ENCODE results near the gene LDLRAD3.
"Not testable (repeated sequence)": the region's sequence is repeated elsewhere in the genome, so short reads cannot be mapped to it uniquely, and the experiment has no call there.

LDLRAD3 gene

DNA sequence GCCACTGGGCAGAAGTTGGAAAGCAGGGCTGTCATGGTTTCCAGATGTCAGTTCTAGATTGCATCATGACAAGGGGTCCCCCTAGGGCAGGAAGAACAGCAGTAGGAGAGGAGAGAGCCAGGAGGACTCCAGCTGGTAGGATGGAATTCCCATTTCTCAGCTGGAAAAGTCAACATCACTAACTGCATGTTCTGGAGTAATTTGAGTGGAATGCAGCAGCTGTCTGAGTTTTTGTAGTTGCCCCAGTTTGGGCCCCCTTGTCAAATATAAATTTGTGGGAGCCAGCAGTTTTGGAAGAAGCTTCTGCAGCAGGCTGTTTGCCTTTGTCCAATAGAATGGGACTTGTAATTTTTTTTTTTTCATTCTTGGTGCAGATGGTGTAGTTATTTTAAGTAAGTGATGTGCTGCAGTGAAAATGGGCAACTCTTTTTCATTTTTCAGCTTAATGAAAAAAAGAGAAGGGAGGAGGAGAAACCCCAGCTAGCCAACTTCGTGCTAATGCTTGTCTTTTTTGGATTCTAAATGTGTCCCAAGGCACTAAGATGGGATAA, 86.9 kb downstream of the LDLRAD3 start:
- Histone ChIP-seq H3K27me3 (ENCODE audit: control insufficient read depth, insufficient read depth, low read length) (no peaks in the 10 kb centered on the region), H3K4me3 (ENCODE audit: low read depth, low read length) (no peak overlapping the region), H3K9ac (ENCODE audit: low read depth, low read length) (no peak overlapping the region), H3K4me1 (ENCODE audit: control insufficient read depth, insufficient read depth, low read length) (peaks cover 9% of the 10 kb centered on the region), H3K36me3 (ENCODE audit: control insufficient read depth, insufficient read depth, low read length) (peaks cover 2% of the 10 kb centered on the region), H3K9me3 (ENCODE audit: control insufficient read depth, insufficient read depth, low read length) (no peaks in the 10 kb centered on the region)

DNA sequence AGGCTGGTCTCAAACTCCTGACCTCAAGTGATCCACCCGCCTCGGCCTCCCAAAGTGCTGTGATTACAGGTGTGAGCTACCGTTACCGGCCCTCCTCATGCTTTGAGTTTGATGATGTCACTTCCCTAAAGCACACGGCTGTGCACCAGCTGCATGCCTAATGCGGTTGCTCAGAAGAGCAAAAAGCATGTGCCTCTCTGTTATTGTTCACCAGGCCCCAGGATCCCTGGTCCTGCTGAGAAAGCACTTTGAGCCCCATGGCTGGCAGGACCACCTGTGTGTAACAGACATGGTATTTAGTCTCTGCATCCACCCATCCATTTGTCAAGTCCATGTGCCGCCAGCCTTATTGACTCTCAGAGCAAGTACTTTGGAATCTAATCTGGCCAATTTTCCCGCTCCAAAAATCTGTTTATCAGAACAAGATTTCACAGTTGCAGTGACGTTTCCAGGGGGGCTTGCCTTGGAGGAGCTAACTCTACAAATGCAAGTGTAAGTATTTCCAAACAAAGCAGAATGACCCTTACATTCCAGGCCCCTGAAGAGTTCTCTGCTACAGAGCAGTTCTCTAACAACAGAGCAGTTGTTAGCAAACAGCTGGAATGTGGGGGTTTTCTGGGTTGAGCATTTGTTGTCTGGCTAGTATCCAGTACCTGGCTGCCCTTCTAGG, 89.4 kb downstream of the LDLRAD3 start:
- H3K4me1 ChIP-seq (ENCODE audit: control insufficient read depth, insufficient read depth, low read length): peaks cover 9% of the 10 kb centered on the region
- H3K36me3 ChIP-seq (ENCODE audit: control insufficient read depth, insufficient read depth, low read length): peaks cover 2% of the 10 kb centered on the region
- no peaks in the 10 kb centered on the region for H3K27me3 ChIP-seq (ENCODE audit: control insufficient read depth, insufficient read depth, low read length)
- H3K4me3 ChIP-seq (ENCODE audit: low read depth, low read length): no peak overlapping the region
- no peaks in the 10 kb centered on the region for H3K9me3 ChIP-seq (ENCODE audit: control insufficient read depth, insufficient read depth, low read length)
- H3K9ac ChIP-seq (ENCODE audit: low read depth, low read length): no peak overlapping the region

DNA sequence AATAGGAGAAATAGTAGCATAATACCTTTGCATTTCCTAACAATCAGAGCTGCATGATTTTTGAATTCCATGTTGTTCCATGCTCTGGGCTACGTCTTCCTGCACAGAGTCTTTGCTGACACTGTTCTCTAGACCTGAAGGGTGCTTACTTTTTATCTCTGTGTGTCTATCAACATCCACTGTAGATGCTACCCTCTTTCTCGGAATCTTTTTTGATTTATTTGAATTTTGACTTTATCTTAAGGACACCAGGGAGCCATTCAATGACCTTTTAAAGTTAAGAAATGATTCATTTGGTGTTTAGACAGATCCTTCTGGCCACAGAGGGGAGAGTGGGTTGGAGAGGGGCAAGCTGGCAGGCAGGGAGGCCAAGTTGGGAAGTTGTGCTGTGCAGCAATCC, 90.1 kb downstream of the LDLRAD3 start:
- Histone ChIP-seq H3K4me3 (ENCODE audit: low read depth, low read length) (no peak overlapping the region), H3K36me3 (ENCODE audit: control insufficient read depth, insufficient read depth, low read length) (peaks cover 2% of the 10 kb centered on the region), H3K4me1 (ENCODE audit: control insufficient read depth, insufficient read depth, low read length) (peaks cover 9% of the 10 kb centered on the region), H3K9ac (ENCODE audit: low read depth, low read length) (no peak overlapping the region), H3K9me3 (ENCODE audit: control insufficient read depth, insufficient read depth, low read length) (no peaks in the 10 kb centered on the region), H3K27me3 (ENCODE audit: control insufficient read depth, insufficient read depth, low read length) (no peaks in the 10 kb centered on the region)

DNA sequence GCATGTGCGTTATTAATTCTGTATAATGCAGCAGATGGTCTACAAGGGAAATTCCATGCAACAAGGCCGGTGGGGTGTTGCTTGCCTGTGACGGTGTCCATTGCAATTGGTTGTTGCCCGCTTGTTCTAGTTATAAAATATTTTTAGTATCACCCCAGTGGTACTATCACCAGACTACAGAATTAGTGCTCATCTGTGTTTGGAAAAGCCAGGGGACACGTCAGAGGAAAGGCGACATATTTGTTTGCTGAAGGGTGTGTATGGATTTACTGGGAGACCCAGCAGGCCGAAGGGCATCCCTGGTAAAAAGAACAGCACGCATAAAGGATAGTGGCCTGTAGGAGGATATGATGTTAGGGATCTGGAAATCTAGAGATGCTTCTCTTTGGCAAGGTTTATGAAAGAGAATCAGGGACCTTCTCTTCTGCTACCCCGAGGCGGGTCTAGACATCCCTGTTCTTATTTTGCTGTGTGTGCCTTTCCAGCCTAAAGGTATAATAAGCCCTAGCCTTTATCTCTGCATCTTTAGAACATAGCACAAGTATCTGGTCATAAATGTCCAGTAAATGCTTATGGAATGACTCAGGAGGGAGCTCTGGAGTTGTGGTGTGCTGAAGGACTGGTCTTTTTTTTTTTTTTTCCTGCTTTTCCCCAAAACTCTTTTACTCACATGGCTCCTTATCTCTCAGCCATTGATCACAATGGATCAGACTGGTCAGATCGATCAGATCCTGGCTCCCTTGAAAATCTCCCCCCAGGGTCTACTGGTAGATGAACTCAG, 90.9 kb downstream of the LDLRAD3 start:
- Histone ChIP-seq H3K9me3 (ENCODE audit: control insufficient read depth, insufficient read depth, low read length) (no peaks in the 10 kb centered on the region), H3K9ac (ENCODE audit: low read depth, low read length) (no peak overlapping the region), H3K27me3 (ENCODE audit: control insufficient read depth, insufficient read depth, low read length) (no peaks in the 10 kb centered on the region), H3K4me1 (ENCODE audit: control insufficient read depth, insufficient read depth, low read length) (peaks cover 9% of the 10 kb centered on the region), H3K4me3 (ENCODE audit: low read depth, low read length) (no peak overlapping the region), H3K36me3 (ENCODE audit: control insufficient read depth, insufficient read depth, low read length) (no peaks in the 10 kb centered on the region)

DNA sequence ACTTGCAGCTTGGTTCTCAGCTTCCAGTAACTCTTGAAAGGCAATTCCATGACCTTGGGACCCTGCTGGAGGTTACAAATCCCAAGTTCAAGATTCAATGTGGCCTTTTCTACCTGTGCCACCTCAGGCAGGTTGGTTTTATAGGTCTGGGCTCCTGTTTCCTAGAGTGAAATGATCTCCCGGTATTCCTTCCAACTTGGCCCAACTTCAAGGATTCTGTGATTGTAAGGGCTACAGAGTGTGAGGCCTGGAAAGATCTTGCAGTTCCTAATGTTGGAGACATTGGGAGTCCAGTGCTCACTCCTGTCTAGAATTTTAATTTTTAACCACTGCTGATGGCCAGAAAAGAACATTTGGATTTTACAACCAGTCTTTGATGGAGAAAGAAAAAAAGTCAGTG, 91.6 kb downstream of the LDLRAD3 start:
- no peaks in the 10 kb centered on the region for H3K36me3 ChIP-seq (ENCODE audit: control insufficient read depth, insufficient read depth, low read length)
- no peaks in the 10 kb centered on the region for H3K27me3 ChIP-seq (ENCODE audit: control insufficient read depth, insufficient read depth, low read length)
- peaks cover 9% of the 10 kb centered on the region for H3K4me1 ChIP-seq (ENCODE audit: control insufficient read depth, insufficient read depth, low read length)
- H3K9me3 ChIP-seq (ENCODE audit: control insufficient read depth, insufficient read depth, low read length): no peaks in the 10 kb centered on the region
- H3K9ac ChIP-seq (ENCODE audit: low read depth, low read length): no peak overlapping the region
- no peak overlapping the region for H3K4me3 ChIP-seq (ENCODE audit: low read depth, low read length)

DNA sequence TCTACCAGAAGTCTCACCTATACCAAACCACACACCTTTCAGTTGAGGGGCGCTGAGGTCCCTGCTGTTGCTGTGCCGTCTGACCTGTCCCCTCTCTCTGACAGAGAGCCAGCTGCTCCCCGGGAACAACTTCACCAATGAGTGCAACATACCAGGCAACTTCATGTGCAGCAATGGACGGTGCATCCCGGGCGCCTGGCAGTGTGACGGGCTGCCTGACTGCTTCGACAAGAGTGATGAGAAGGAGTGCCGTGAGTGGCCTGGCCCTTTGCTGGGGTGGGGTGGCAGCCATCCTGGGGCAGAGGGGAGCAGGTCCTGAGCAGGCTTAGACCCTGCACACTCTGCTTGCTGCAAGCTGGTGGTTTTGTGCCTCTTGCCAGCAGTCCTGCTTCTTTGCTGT, 92.1 kb downstream of the LDLRAD3 start:
- Histone ChIP-seq H3K9ac (ENCODE audit: low read depth, low read length) (no peak overlapping the region), H3K4me3 (ENCODE audit: low read depth, low read length) (no peak overlapping the region), H3K27me3 (ENCODE audit: control insufficient read depth, insufficient read depth, low read length) (no peaks in the 10 kb centered on the region), H3K9me3 (ENCODE audit: control insufficient read depth, insufficient read depth, low read length) (no peaks in the 10 kb centered on the region), H3K4me1 (ENCODE audit: control insufficient read depth, insufficient read depth, low read length) (peaks cover 9% of the 10 kb centered on the region), H3K36me3 (ENCODE audit: control insufficient read depth, insufficient read depth, low read length) (no peaks in the 10 kb centered on the region)

DNA sequence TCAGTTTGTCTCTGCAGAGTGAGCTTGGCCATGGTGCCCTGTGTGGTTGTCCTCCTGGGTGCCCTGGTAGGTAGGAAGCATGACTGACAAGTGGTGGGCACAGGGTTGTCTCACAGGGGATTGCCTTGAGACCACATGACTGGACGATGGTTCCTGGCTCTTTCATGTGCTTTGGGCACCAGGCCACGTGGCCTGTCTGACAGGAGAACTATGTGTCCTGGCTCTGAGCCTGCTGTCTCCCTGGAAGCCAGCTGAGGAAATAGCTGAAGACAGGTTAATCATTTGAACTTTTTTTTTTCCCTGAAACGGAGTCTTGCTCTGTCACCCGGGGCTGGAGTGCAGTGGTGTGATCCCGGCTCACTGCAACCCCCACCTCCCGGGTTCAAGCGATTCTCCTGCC, 93.2 kb downstream of the LDLRAD3 start:
- Histone ChIP-seq H3K9ac (ENCODE audit: low read depth, low read length) (no peak overlapping the region), H3K27me3 (ENCODE audit: control insufficient read depth, insufficient read depth, low read length) (no peaks in the 10 kb centered on the region), H3K4me1 (ENCODE audit: control insufficient read depth, insufficient read depth, low read length) (peaks cover 9% of the 10 kb centered on the region), H3K4me3 (ENCODE audit: low read depth, low read length) (no peak overlapping the region), H3K36me3 (ENCODE audit: control insufficient read depth, insufficient read depth, low read length) (no peaks in the 10 kb centered on the region), H3K9me3 (ENCODE audit: control insufficient read depth, insufficient read depth, low read length) (no peaks in the 10 kb centered on the region)

DNA sequence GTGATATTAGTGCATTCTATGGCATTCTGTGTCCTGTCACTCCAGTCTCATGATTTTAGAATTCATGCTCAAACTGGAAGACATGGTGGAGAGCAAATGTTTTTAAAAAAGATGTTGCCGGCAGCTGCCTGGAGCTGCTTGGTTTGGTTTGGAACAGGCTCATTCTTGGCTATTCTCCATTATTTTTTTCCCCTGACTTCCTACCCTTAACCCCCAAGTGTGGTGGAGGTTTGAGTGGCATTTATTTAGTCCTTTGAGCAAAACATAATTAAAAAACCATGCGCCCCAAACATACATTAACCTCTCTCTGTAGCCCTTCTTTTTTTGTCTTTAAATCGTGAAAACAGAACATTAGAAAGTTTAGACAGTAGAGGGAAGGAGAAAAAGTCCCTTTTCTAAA, 94.7 kb downstream of the LDLRAD3 start:
- Histone ChIP-seq H3K4me1 (ENCODE audit: control insufficient read depth, insufficient read depth, low read length) (peaks cover 5% of the 10 kb centered on the region), H3K27me3 (ENCODE audit: control insufficient read depth, insufficient read depth, low read length) (no peaks in the 10 kb centered on the region), H3K9me3 (ENCODE audit: control insufficient read depth, insufficient read depth, low read length) (no peaks in the 10 kb centered on the region), H3K9ac (ENCODE audit: low read depth, low read length) (no peak overlapping the region), H3K36me3 (ENCODE audit: control insufficient read depth, insufficient read depth, low read length) (no peaks in the 10 kb centered on the region), H3K4me3 (ENCODE audit: low read depth, low read length) (no peak overlapping the region)

DNA sequence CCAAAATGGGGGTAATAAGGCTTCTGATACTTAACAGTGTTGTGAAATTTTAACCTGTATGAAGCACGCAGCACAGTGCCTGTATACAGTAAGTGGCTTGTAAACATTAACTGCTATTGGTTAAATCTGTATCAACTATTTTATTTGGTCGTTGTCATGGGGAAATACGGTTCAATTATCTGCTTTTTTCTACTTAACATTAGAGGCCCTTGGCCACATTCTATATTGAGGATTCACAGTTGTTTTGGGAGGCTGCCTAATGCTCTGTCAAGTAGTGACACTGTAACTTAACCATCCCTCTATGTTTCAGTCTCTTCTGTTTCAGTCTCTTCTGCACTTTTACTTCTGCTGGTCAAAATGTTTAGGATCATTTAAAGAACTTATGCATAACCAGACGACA, 95.6 kb downstream of the LDLRAD3 start:
- no peak overlapping the region for H3K4me3 ChIP-seq (ENCODE audit: low read depth, low read length)
- H3K9ac ChIP-seq (ENCODE audit: low read depth, low read length): no peak overlapping the region
- no peaks in the 10 kb centered on the region for H3K27me3 ChIP-seq (ENCODE audit: control insufficient read depth, insufficient read depth, low read length)
- H3K4me1 ChIP-seq (ENCODE audit: control insufficient read depth, insufficient read depth, low read length): no peaks in the 10 kb centered on the region
- no peaks in the 10 kb centered on the region for H3K36me3 ChIP-seq (ENCODE audit: control insufficient read depth, insufficient read depth, low read length)
- no peaks in the 10 kb centered on the region for H3K9me3 ChIP-seq (ENCODE audit: control insufficient read depth, insufficient read depth, low read length)

DNA sequence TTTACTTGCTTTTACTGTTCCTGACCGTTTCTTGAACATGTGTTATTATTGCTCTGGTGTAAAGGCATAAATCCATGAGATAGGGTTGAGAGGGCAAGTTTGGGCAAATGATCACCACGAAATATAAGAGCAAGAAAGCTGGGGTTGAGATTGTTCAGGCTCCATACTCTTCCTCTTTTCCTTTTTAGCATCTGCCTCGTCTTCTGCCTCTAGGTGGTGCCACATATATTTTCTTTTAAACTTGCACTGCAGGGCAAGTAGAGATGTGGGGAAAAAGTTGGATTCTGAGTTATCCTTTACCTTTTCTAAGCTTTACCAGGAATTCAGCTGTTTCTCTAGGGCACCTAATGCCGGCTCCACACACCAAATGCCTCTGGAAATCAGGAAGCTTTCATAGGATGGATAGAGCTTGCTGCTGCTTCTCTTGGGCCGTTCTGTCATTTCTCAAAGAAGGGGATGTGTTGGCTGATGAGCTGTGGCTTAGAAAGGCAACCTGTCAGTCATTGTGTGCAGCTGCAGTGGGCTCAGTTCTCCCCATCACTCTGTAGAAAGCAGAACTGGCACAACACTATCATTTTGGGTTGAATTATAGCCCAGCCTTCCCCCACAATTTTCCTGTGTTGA, 98.2 kb downstream of the LDLRAD3 start:
- Histone ChIP-seq H3K4me1 (ENCODE audit: control insufficient read depth, insufficient read depth, low read length) (no peaks in the 10 kb centered on the region), H3K9me3 (ENCODE audit: control insufficient read depth, insufficient read depth, low read length) (no peaks in the 10 kb centered on the region), H3K9ac (ENCODE audit: low read depth, low read length) (no peak overlapping the region), H3K27me3 (ENCODE audit: control insufficient read depth, insufficient read depth, low read length) (no peaks in the 10 kb centered on the region), H3K4me3 (ENCODE audit: low read depth, low read length) (no peak overlapping the region), H3K36me3 (ENCODE audit: control insufficient read depth, insufficient read depth, low read length) (no peaks in the 10 kb centered on the region)

DNA sequence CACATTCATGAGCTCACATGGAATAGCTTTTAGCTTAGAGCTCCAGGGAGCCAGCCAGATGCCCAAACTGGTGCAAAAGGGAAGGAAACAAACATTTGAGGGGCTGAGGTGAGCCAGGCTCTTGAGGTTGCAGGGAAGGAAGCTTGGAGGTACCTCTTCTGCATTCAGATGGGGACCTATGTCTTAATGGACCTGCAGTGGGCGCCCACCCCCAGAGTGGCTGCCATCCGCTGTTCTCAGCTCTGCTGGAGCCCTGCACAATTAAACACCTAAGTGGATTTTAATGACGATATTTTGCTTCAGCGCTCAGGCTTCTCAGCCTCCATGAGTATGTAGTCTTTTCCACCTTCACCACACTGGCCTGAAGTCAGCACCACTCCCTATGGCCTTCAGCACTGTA, 100.8 kb downstream of the LDLRAD3 start:
- Histone ChIP-seq H3K9me3 (ENCODE audit: control insufficient read depth, insufficient read depth, low read length) (no peaks in the 10 kb centered on the region), H3K4me3 (ENCODE audit: low read depth, low read length) (no peak overlapping the region), H3K27me3 (ENCODE audit: control insufficient read depth, insufficient read depth, low read length) (no peaks in the 10 kb centered on the region), H3K9ac (ENCODE audit: low read depth, low read length) (no peak overlapping the region), H3K4me1 (ENCODE audit: control insufficient read depth, insufficient read depth, low read length) (peaks cover 2% of the 10 kb centered on the region), H3K36me3 (ENCODE audit: control insufficient read depth, insufficient read depth, low read length) (no peaks in the 10 kb centered on the region)

DNA sequence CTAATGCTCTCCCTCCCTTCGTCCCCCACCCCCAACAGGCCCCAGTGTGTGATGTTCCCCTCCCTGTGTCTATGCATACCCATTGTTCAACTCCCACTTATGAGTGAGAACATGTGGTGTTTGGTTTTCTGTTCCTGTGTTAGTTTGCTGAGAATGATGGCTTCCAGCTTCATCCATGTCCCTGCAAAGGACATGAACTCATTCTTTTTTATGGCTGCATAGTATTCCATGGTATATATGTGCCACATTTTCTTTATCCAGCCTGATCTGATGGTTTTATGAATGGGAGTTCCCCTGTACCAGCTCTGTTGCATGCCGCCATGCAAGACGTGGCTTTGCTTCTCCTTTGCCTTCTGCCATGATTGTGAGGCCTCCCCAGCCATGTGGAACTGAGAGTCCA, 102.1 kb downstream of the LDLRAD3 start:
- H3K9ac ChIP-seq (ENCODE audit: low read depth, low read length); H3K4me1 ChIP-seq (ENCODE audit: control insufficient read depth, insufficient read depth, low read length); H3K4me3 ChIP-seq (ENCODE audit: low read depth, low read length); H3K9me3 ChIP-seq (ENCODE audit: control insufficient read depth, insufficient read depth, low read length); H3K36me3 ChIP-seq (ENCODE audit: control insufficient read depth, insufficient read depth, low read length); H3K27me3 ChIP-seq (ENCODE audit: control insufficient read depth, insufficient read depth, low read length): not testable (repeated sequence)
